NCI-H69 (cell line): Measurements from ENCODE around the gene FTO.
A peak's percentile ranks its signal among the peaks of the same experiment; 100 is the strongest.

Source experiments
- DNase-seq: peaks from one replicate; lab custom pipeline; 2025; lab: John Stamatoyannopoulos, UW

FTO gene

GRCh38 chr16:54160939-54161897 is 457.3 kb downstream of the FTO start:
- no peak for DNase-seq

GRCh38 chr16:54163197-54163843 is 459.4 kb downstream of the FTO start:
- DNase-seq = no peak

- no peak for DNase-seq
Measured at GRCh38 chr16:54164789-54165173, 460.8 kb downstream of the FTO start.

- DNase-seq = no peak
Measured at GRCh38 chr16:54165174-54165911, 461.4 kb downstream of the FTO start.

- DNase-seq = no peak
Measured at GRCh38 chr16:54165912-54166865, 462.2 kb downstream of the FTO start.

GRCh38 chr16:54169112-54169511 is 465.2 kb downstream of the FTO start:
- no peak for DNase-seq

GRCh38 chr16:54171626-54172537 is 467.9 kb downstream of the FTO start:
- DNase-seq = peak; percentile 92

GRCh38 chr16:54173490-54173889 is 469.5 kb downstream of the FTO start:
- DNase-seq = peak; percentile 6

- peak; percentile 51 for DNase-seq
Measured at GRCh38 chr16:54174201-54174600, 470.2 kb downstream of the FTO start.

- DNase-seq = peak; percentile 1
Measured at GRCh38 chr16:54174750-54175149, 470.8 kb downstream of the FTO start.

GRCh38 chr16:54175169-54175551 is 471.2 kb downstream of the FTO start:
- peak; percentile 43 for DNase-seq

GRCh38 chr16:54175552-54176375 is 471.8 kb downstream of the FTO start:
- peak; percentile 43 for DNase-seq

- no peak for DNase-seq
Measured at GRCh38 chr16:54176376-54176901, 472.5 kb downstream of the FTO start.

GRCh38 chr16:54177052-54177861 is 473.3 kb downstream of the FTO start:
- no peak for DNase-seq

- no peak for DNase-seq
Measured at GRCh38 chr16:54177862-54178477, 474.0 kb downstream of the FTO start.

- DNase-seq = peak; percentile 85
Measured at GRCh38 chr16:54178478-54178976, 474.6 kb downstream of the FTO start.
